DOHH2 (cell line): ENCODE results near the gene KCNH5.

Experiments
- H3F3A ChIP-seq: fragments of 200-600 bp; sonication (generic), shearing (Covaris generic); 2 replicates; pipeline ENCODE4 v1.6.0; 2016; ENCODE audit warnings: antibody characterized with exemption, mild to moderate bottlenecking; ENCODE audit not compliant: control insufficient read depth, insufficient read depth
- H3K27ac ChIP-seq: fragments of 200-600 bp; sonication (generic); 2 replicates; pipeline ENCODE4 v1.5.1; 2014; ENCODE audit warnings: low read depth, mild to moderate bottlenecking, low read length, moderate library complexity
- H3K27me3 ChIP-seq: fragments of 200-600 bp; sonication (generic); 2 replicates; pipeline ENCODE4 v1.6.1; 2014; ENCODE audit warnings: mild to moderate bottlenecking, low read length, mixed read lengths; ENCODE audit not compliant: control insufficient read depth
- H3K36me3 ChIP-seq: fragments of 200-600 bp; sonication (generic); 2 replicates; pipeline ENCODE4 v1.6.1; 2014; ENCODE audit warnings: mild to moderate bottlenecking, low read length, moderate library complexity, mixed read lengths; ENCODE audit not compliant: control insufficient read depth
- H3K4me1 ChIP-seq: fragments of 200-600 bp; sonication (generic); 2 replicates; pipeline ENCODE4 v1.6.1; 2014; ENCODE audit warnings: mild to moderate bottlenecking, low read length, mixed read lengths; ENCODE audit not compliant: control insufficient read depth
- H3K4me2 ChIP-seq: fragments of 200-600 bp; sonication (generic); 2 replicates; pipeline ENCODE4 v1.6.0; 2014; ENCODE audit warnings: mild to moderate bottlenecking, low read length, moderate library complexity
- H3K4me3 ChIP-seq: fragments of 200-600 bp; sonication (generic); 2 replicates; pipeline ENCODE4 v1.5.1; 2014; ENCODE audit warnings: mild to moderate bottlenecking, low read length, mixed read lengths
- H3K79me2 ChIP-seq: fragments of 200-600 bp; sonication (generic); 2 replicates; pipeline ENCODE4 v1.6.1; 2014; ENCODE audit warnings: mild to moderate bottlenecking, low read length, mixed read lengths; ENCODE audit not compliant: control insufficient read depth
- H3K9me2 ChIP-seq: fragments of 200-600 bp; sonication (generic); replicated peaks from 2 replicates; pipeline ENCODE4 v1.6.1; 2014; ENCODE audit warnings: mild to moderate bottlenecking, low read length, mixed read lengths; ENCODE audit not compliant: control insufficient read depth
- H3K9me3 ChIP-seq: fragments of 200-600 bp; sonication (generic); 2 replicates; pipeline ENCODE4 v1.6.1; 2014; ENCODE audit warnings: antibody characterized with exemption, low read length, mixed read lengths; ENCODE audit not compliant: control insufficient read depth, insufficient read depth
- H4K20me1 ChIP-seq: fragments of 200-600 bp; sonication (generic); 2 replicates; pipeline ENCODE4 v1.6.0; 2014; ENCODE audit warnings: low read depth, mild to moderate bottlenecking, antibody characterized with exemption, low read length, moderate library complexity; ENCODE audit not compliant: control insufficient read depth, insufficient read depth
- EZH2phosphoT487 ChIP-seq: fragments of 200-600 bp; sonication (generic); IDR thresholded peaks from 2 replicates; pipeline ENCODE4 v1.6.1; 2017; ENCODE audit warnings: borderline replicate concordance, mild to moderate bottlenecking, antibody characterized with exemption, low read length, moderate library complexity, mixed read lengths
- TF ChIP-seq, protein P1 (sequence below): fragments of 200-600 bp; sonication (generic); IDR thresholded peaks from one replicate; pipeline ENCODE4 v1.5.1; 2014; ENCODE audit warnings: antibody characterized with exemption, mild to moderate bottlenecking, low read depth, low read length; ENCODE audit not compliant: poor library complexity, severe bottlenecking

The KCNH5 gene

DNA sequence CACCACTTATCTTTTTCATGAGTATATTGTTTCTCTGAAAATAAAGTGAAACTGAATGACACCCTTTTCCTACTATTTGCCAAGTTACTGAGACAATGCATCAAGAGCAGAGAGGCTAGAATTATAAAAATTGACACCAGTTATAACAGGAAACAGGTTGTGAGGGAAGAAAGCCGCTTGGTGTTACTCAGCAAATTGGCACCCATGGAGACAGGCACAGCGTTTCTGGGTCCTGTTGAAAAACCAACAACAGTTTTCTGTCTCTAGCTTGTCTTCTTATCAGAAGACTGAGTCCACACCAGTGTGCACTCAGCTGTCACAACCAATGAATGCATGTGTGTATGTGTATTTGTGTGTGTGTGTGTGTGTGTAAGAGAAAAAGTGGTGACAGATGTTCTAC is 267.7 kb downstream of the KCNH5 start:
- Histone ChIP-seq H3K27ac (no peak overlapping the region), H3K36me3 (no peaks in the 10 kb centered on the region), H3K9me2 (no peaks in the 10 kb centered on the region), H3F3A (no peaks in the 10 kb centered on the region), H3K4me3 (no peak overlapping the region), H3K9me3 (no peaks in the 10 kb centered on the region), H3K27me3 (no peaks in the 10 kb centered on the region), H3K4me1 (no peaks in the 10 kb centered on the region), H3K79me2 (no peaks in the 10 kb centered on the region), H4K20me1 (no peaks in the 10 kb centered on the region), H3K4me2 (no peak overlapping the region)
- TF ChIP-seq EZH2phosphoT487 = no peak
- TF ChIP-seq, protein P1, sequence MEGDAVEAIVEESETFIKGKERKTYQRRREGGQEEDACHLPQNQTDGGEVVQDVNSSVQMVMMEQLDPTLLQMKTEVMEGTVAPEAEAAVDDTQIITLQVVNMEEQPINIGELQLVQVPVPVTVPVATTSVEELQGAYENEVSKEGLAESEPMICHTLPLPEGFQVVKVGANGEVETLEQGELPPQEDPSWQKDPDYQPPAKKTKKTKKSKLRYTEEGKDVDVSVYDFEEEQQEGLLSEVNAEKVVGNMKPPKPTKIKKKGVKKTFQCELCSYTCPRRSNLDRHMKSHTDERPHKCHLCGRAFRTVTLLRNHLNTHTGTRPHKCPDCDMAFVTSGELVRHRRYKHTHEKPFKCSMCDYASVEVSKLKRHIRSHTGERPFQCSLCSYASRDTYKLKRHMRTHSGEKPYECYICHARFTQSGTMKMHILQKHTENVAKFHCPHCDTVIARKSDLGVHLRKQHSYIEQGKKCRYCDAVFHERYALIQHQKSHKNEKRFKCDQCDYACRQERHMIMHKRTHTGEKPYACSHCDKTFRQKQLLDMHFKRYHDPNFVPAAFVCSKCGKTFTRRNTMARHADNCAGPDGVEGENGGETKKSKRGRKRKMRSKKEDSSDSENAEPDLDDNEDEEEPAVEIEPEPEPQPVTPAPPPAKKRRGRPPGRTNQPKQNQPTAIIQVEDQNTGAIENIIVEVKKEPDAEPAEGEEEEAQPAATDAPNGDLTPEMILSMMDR = no peak

DNA sequence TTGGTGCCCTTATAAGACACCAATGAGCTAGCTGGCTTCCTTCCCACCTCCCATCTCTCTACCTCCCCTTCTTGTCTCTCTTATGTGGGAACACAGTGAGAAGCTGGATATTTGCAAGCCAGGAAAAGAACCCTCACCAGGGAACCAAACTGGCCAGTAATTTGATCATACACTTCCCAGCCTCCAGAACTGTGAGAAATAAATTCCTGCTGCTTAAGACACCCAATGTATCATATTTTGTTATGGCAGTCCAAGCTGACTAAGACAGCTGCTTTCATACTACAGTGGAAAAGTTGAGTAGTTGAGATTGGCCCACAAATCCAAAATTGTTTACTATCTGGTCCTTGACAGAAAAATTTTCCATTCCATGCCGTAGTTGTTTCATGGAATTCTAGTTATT is 269.0 kb downstream of the KCNH5 start:
- H3K36me3 ChIP-seq = no peaks in the 10 kb centered on the region
- H3K4me2 ChIP-seq = no peak overlapping the region
- no peaks in the 10 kb centered on the region for H3F3A ChIP-seq
- TF ChIP-seq EZH2phosphoT487 = no peak
- TF ChIP-seq, protein P1 = no peak
- no peaks in the 10 kb centered on the region for H3K79me2 ChIP-seq
- H3K4me1 ChIP-seq = no peaks in the 10 kb centered on the region
- H3K9me3 ChIP-seq = no peaks in the 10 kb centered on the region
- H4K20me1 ChIP-seq = no peaks in the 10 kb centered on the region
- H3K27me3 ChIP-seq = no peaks in the 10 kb centered on the region
- H3K27ac ChIP-seq = no peak overlapping the region
- no peaks in the 10 kb centered on the region for H3K9me2 ChIP-seq
- no peak overlapping the region for H3K4me3 ChIP-seq

DNA sequence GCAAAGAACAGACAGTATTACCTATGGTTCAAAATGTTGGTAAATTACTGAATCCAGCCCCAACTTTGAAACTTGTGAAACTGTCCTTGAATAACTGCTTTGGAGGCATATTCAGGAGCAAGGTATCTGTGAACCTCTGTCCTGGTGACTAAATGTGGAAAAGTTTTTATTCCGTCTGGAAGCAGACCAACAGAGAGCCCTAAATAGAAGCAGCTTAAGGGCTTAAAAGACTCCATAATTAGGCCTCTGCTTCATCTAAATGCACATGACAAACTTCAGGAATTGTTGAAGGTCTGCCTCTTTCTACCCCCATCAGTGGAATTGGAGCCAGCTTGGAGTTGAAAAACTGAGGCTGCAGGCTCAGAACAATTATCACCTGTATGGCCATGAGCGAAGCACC is 276.5 kb downstream of the KCNH5 start:
- H3K4me3 ChIP-seq = no peak overlapping the region
- H3K27me3 ChIP-seq = no peaks in the 10 kb centered on the region
- no peaks in the 10 kb centered on the region for H3K4me1 ChIP-seq
- H3K4me2 ChIP-seq = no peak overlapping the region
- no peaks in the 10 kb centered on the region for H3K9me2 ChIP-seq
- H4K20me1 ChIP-seq = no peaks in the 10 kb centered on the region
- TF ChIP-seq, protein P1 = no peak
- no peak for TF ChIP-seq EZH2phosphoT487
- no peaks in the 10 kb centered on the region for H3K79me2 ChIP-seq
- H3F3A ChIP-seq = no peaks in the 10 kb centered on the region
- H3K36me3 ChIP-seq = no peaks in the 10 kb centered on the region
- H3K9me3 ChIP-seq = no peaks in the 10 kb centered on the region
- H3K27ac ChIP-seq = no peak overlapping the region

DNA sequence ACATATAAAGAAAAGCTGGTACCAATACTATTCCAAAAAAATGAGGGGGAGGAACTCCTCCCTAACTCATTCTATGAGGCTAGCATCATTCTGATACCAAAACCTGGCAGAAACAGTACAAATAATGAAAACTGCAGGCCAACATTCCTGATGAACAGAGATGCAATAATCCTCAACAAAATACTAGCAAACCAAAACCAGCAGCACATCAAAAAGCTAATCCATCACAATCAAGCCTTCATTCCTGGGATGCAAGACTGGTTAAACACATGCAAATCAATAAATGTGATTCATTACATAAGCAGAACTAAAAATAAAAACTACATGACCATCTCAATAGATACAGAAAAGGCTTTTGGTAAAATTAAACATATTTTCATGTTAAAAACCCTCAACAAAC is 281.3 kb downstream of the KCNH5 start:
- no peaks in the 10 kb centered on the region for H3K4me1 ChIP-seq
- H3K9me3 ChIP-seq = no peaks in the 10 kb centered on the region
- TF ChIP-seq, protein P1 = no peak
- no peak for TF ChIP-seq EZH2phosphoT487
- no peak overlapping the region for H3K27ac ChIP-seq
- no peaks in the 10 kb centered on the region for H3K27me3 ChIP-seq
- no peaks in the 10 kb centered on the region for H3K79me2 ChIP-seq
- H3K9me2 ChIP-seq = no peaks in the 10 kb centered on the region
- no peaks in the 10 kb centered on the region for H3K36me3 ChIP-seq
- no peak overlapping the region for H3K4me3 ChIP-seq
- H4K20me1 ChIP-seq = no peaks in the 10 kb centered on the region
- H3K4me2 ChIP-seq = no peak overlapping the region
- no peaks in the 10 kb centered on the region for H3F3A ChIP-seq
